ENCODE results near the gene TST. TPM values are rescaled to one million over a fixed set of nuclear protein-coding genes. Genes with fewer than 3 reads are reported as not detected.

TST gene
- total RNA-seq, 4 donors from 2014 or later = 60.8 to 163 (median 82.9) TPM

- DNase-seq = no peak
- Histone ChIP-seq H3K9me3 (no peaks in the 10 kb centered on the region), H3K4me1 (peaks cover 0 to 4% (median 0%) of the 10 kb centered on the region in 3 donors), H3K27ac (no peak overlapping the region), H3K4me3 (no peak overlapping the region), H3K36me3 (peaks cover 4 to 47% (median 4%) of the 10 kb centered on the region in 3 donors), H3K27me3 (peaks cover 0 to 15% (median 0%) of the 10 kb centered on the region in 4 donors)
- intact Hi-C loops (cut with DNase I) = no loop called here
- WGBS, 2 donors = 86 to 93% methylated on average over 3 to 6 of the region's 10 CpGs
- TF ChIP-seq POLR2A (IDR thresholded peaks at IDR 0.05) (no peak), CTCF (IDR thresholded peaks at IDR 0.05) (no peak)
Observed at GRCh38 chr22:37061611-37062375, 42.5 kb upstream of the TST start.

- Histone ChIP-seq H3K4me1 (peaks cover 0 to 4% (median 0%) of the 10 kb centered on the region in 3 donors), H3K4me3 (no peak overlapping the region), H3K36me3 (peaks cover 4 to 55% (median 4%) of the 10 kb centered on the region in 3 donors), H3K27me3 (peaks cover 0 to 9% (median 0%) of the 10 kb centered on the region in 4 donors), H3K27ac (no peak overlapping the region), H3K9me3 (no peaks in the 10 kb centered on the region)
- DNase-seq = no peak
- WGBS, 2 donors = 64 to 83% methylated on average over 18 to 23 of the region's 28 CpGs
- no peak for TF ChIP-seq CTCF (IDR thresholded peaks at IDR 0.05)
- no peak for TF ChIP-seq POLR2A (IDR thresholded peaks at IDR 0.05)
- intact Hi-C loops (cut with DNase I) = no loop called here
Observed at GRCh38 chr22:37060801-37061610, 41.8 kb upstream of the TST start.

- Histone ChIP-seq H3K4me1 (peaks cover 0 to 4% (median 0%) of the 10 kb centered on the region in 3 donors), H3K27me3 (no peaks in the 10 kb centered on the region), H3K36me3 (peaks cover 4 to 65% (median 4%) of the 10 kb centered on the region in 3 donors), H3K4me3 (no peak overlapping the region), H3K27ac (no peak overlapping the region), H3K9me3 (no peaks in the 10 kb centered on the region)
- no peak for DNase-seq
- TF ChIP-seq POLR2A (IDR thresholded peaks at IDR 0.05) (no peak), CTCF (IDR thresholded peaks at IDR 0.05) (no peak)
- intact Hi-C loops (cut with DNase I) = no loop called here
- WGBS, 2 donors = 49 to 66% methylated on average over 3 to 5 of the region's 9 CpGs
Observed at GRCh38 chr22:37059876-37060449, 40.7 kb upstream of the TST start.

- TF ChIP-seq CTCF (IDR thresholded peaks at IDR 0.05) (no peak), POLR2A (IDR thresholded peaks at IDR 0.05) (no peak)
- Histone ChIP-seq H3K27me3 (no peaks in the 10 kb centered on the region), H3K27ac (no peak overlapping the region), H3K4me3 (no peak overlapping the region), H3K9me3 (no peaks in the 10 kb centered on the region), H3K4me1 (peaks cover 0 to 8% (median under 1%) of the 10 kb centered on the region in 3 donors), H3K36me3 (peaks cover 4 to 67% (median 4%) of the 10 kb centered on the region in 3 donors)
- 86 to 88% methylated on average over 7 to 21 of the region's 28 CpGs for WGBS, 2 donors
- intact Hi-C loops (cut with DNase I) = no loop called here
- no peak for DNase-seq
Observed at GRCh38 chr22:37058917-37059701, 39.9 kb upstream of the TST start.

Measured in esophagus squamous epithelium (tissue), 5 donors.